ENCODE results near the gene PLPP1.

GRCh38 chr5:55554585-55555202 lies 19.9 kb upstream of the PLPP1 start:
- TF ChIP-seq, protein P1, sequence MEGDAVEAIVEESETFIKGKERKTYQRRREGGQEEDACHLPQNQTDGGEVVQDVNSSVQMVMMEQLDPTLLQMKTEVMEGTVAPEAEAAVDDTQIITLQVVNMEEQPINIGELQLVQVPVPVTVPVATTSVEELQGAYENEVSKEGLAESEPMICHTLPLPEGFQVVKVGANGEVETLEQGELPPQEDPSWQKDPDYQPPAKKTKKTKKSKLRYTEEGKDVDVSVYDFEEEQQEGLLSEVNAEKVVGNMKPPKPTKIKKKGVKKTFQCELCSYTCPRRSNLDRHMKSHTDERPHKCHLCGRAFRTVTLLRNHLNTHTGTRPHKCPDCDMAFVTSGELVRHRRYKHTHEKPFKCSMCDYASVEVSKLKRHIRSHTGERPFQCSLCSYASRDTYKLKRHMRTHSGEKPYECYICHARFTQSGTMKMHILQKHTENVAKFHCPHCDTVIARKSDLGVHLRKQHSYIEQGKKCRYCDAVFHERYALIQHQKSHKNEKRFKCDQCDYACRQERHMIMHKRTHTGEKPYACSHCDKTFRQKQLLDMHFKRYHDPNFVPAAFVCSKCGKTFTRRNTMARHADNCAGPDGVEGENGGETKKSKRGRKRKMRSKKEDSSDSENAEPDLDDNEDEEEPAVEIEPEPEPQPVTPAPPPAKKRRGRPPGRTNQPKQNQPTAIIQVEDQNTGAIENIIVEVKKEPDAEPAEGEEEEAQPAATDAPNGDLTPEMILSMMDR (IDR thresholded peaks at IDR 0.05) = no peak
- TF ChIP-seq POLR2A (IDR thresholded peaks at IDR 0.05) = no peak

Data from testis (tissue), 2 donors.